Endothelial cell (in vitro differentiated cells): ENCODE data around the gene GUCY1A1. TPM values are rescaled to one million over a fixed set of nuclear protein-coding genes. Genes with fewer than 3 reads are reported as not detected.

Source experiments
- DNase-seq: peaks from one replicate; pipeline ENCODE4 v3.0.0; 2021; ENCODE audit warnings: low spot score
- H3K27ac Mint-ChIP-seq: one replicate; pipeline ENCODE4 v1.8.0; 2021; ENCODE audit warnings: mixed read lengths, inconsistent platforms; ENCODE audit not compliant: unreplicated experiment
- H3K27me3 Mint-ChIP-seq: one replicate; pipeline ENCODE4 v1.8.0; 2021; ENCODE audit warnings: mild to moderate bottlenecking, moderate library complexity, mixed read lengths, inconsistent platforms; ENCODE audit not compliant: unreplicated experiment
- H3K36me3 Mint-ChIP-seq: one replicate; pipeline ENCODE4 v1.8.0; 2021; ENCODE audit warnings: mild to moderate bottlenecking, low read depth, mixed read lengths, inconsistent platforms; ENCODE audit not compliant: unreplicated experiment
- H3K4me1 Mint-ChIP-seq: one replicate; pipeline ENCODE4 v1.8.0; 2021; ENCODE audit warnings: mild to moderate bottlenecking, mixed read lengths, inconsistent platforms; ENCODE audit not compliant: unreplicated experiment
- H3K4me3 Mint-ChIP-seq: one replicate; pipeline ENCODE4 v1.8.0; 2021; ENCODE audit warnings: mild to moderate bottlenecking, mixed read lengths, inconsistent platforms; ENCODE audit not compliant: unreplicated experiment
- H3K9me3 Mint-ChIP-seq: one replicate; pipeline ENCODE4 v1.8.0; 2021; ENCODE audit warnings: mixed read lengths, inconsistent platforms; ENCODE audit not compliant: unreplicated experiment
- total RNA-seq: library from RNA; stranded (reverse); fragmentation: NEBNext Ultra II Directional; extraction: Animal tissue kit (Norgen Biotek cat#: 25700); gene quantifications from one replicate; pipeline ENCODE4 v1.2.1, GENCODE V29; 2021; ENCODE audit not compliant: unreplicated experiment
- TF ChIP-seq, protein P1 (sequence below): fragments of 200-600 bp; sonication (generic); IDR thresholded peaks from one replicate; pipeline ENCODE4 v1.5.0; 2021; ENCODE audit warnings: antibody characterized with exemption; ENCODE audit not compliant: unreplicated experiment

GUCY1A1 gene
- total RNA-seq, 1 donor from 2014 or later = not detected

DNA sequence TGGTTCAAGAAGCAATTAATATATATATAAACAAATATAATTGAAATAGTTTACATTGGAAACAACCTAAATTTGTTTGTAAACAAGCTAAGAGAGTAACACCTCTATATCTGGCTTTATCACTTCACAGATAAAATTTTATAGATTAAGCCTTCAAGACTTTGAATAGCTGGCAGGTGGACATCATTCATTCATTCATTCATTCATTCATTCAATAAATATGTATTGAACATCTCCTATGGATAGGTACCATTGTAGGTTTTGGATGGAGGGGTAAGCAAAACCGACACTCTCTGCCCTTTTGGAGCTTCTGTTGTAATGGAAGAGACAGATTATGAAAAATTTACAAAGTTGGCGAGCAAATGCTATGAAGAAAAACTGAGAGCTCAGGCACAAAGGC lies 35.2 kb downstream of the GUCY1A1 start:
- Mint-ChIP-seq H3K27ac (no peak overlapping the region), H3K4me3 (no peak overlapping the region), H3K36me3 (no peaks in the 10 kb centered on the region), H3K4me1 (peaks cover 3% of the 10 kb centered on the region), H3K9me3 (no peaks in the 10 kb centered on the region), H3K27me3 (no peaks in the 10 kb centered on the region)
- TF ChIP-seq, protein P1, sequence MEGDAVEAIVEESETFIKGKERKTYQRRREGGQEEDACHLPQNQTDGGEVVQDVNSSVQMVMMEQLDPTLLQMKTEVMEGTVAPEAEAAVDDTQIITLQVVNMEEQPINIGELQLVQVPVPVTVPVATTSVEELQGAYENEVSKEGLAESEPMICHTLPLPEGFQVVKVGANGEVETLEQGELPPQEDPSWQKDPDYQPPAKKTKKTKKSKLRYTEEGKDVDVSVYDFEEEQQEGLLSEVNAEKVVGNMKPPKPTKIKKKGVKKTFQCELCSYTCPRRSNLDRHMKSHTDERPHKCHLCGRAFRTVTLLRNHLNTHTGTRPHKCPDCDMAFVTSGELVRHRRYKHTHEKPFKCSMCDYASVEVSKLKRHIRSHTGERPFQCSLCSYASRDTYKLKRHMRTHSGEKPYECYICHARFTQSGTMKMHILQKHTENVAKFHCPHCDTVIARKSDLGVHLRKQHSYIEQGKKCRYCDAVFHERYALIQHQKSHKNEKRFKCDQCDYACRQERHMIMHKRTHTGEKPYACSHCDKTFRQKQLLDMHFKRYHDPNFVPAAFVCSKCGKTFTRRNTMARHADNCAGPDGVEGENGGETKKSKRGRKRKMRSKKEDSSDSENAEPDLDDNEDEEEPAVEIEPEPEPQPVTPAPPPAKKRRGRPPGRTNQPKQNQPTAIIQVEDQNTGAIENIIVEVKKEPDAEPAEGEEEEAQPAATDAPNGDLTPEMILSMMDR = no peak
- DNase-seq = no peak

DNA sequence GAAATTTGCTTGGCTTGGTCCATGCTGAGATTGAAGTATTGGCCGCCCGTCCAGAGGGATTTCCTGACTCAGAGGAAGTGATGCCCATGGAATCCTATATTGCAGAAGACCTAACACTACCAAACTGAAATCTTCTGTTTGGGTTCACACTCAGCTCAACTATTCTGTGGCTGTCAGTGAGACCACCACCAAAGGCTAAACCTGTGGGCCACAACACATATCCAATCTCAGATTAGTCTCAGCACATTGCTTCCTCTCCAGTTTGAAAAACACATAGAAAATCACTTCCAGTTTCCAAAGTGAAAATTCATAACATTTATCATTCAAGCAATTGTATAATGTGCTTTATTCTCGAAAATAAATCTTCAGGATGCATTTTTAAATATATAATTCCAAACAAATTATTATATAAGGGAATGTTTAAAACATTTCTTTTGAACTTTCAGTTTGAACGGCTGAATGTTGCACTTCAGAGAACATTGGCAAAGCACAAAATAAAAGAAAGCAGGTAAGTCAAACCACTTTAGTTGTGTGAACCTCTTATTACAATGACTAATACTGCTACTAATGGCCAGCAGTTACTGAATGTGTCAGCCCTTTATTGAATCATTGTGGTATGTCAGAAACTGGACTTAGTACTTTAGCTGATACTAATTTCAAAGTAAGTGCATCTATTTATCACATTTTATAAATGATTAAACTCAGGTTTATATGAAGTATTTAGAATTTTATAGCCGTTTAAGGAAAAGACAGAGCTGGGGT lies 37.0 kb downstream of the GUCY1A1 start:
- TF ChIP-seq, protein P1 = no peak
- H3K9me3 Mint-ChIP-seq = no peaks in the 10 kb centered on the region
- H3K4me3 Mint-ChIP-seq = no peak overlapping the region
- DNase-seq = no peak
- H3K36me3 Mint-ChIP-seq = no peaks in the 10 kb centered on the region
- no peaks in the 10 kb centered on the region for H3K27me3 Mint-ChIP-seq
- no peak overlapping the region for H3K27ac Mint-ChIP-seq
- peaks cover 3% of the 10 kb centered on the region for H3K4me1 Mint-ChIP-seq

DNA sequence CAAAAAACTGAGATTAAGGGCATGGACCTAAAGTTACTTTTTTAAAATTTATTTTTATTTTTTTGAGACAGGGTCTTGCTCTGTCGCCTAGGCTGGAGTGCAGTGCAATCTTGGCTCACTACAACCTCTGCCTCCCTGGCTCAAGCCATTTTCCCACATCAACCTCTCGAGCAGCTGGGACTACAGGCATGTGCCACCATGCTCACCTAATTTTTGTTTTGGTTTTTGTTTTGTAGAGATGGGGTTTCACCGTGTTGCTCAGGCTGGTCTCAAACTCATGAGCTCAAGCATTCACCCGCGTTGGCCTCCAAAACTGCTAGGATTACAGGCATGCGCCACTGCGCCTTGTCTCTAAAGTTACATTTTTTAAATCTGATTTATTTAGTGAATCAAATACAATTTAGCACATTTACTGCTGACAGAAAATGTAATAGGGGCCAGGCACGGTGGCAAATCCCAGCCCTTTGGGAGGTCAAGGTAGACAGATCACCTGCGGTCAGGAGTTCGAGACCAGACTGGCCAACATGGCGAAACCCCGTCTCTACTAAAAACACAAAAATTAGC lies 38.3 kb downstream of the GUCY1A1 start:
- H3K27ac Mint-ChIP-seq = no peak overlapping the region
- TF ChIP-seq, protein P1 = no peak
- H3K4me1 Mint-ChIP-seq = peaks cover 3% of the 10 kb centered on the region
- no peaks in the 10 kb centered on the region for H3K27me3 Mint-ChIP-seq
- no peak for DNase-seq
- H3K9me3 Mint-ChIP-seq = no peaks in the 10 kb centered on the region
- no peak overlapping the region for H3K4me3 Mint-ChIP-seq
- H3K36me3 Mint-ChIP-seq = no peaks in the 10 kb centered on the region

DNA sequence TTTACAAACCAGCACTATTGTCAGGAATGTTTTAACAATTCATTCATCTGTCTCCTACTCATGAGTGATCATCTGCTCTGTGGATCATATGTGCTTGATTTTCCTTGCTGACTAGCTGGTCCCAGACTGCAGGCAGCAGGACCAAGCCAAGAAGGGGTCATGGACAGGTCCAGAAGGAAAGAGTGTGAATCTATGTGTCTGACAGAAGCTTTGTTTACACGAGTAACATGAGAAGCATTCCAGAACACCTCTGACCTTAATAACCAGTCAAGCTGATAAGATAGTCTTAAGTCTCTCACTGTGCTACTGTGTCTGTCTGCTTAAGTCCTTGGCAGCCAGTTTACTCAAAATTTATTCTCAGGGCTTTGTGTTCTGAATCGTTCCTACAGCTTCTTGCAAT lies 39.0 kb downstream of the GUCY1A1 start:
- no peak for DNase-seq
- no peaks in the 10 kb centered on the region for H3K9me3 Mint-ChIP-seq
- TF ChIP-seq, protein P1 = no peak
- no peak overlapping the region for H3K27ac Mint-ChIP-seq
- no peaks in the 10 kb centered on the region for H3K36me3 Mint-ChIP-seq
- peaks cover 3% of the 10 kb centered on the region for H3K4me1 Mint-ChIP-seq
- no peak overlapping the region for H3K4me3 Mint-ChIP-seq
- H3K27me3 Mint-ChIP-seq = no peaks in the 10 kb centered on the region

DNA sequence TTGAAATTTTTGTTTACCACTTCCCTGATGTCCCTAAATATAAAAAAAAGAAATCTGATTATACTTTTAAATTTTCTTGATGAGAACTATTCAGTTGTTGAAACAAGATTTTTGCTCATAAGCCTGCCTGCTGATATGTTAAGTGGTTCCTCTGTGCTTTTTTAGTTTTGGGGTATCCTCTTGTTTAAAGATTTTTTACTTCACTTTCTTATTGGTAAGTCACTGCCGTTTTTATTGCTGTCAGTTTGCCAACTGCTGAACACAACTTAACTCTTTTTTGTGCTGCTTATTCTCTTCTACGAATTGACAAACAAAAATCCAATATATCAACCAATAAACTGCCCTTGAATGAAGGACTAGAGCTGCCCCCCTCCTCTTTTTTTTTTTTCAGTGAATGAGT lies 39.5 kb downstream of the GUCY1A1 start:
- TF ChIP-seq, protein P1 = no peak
- H3K27me3 Mint-ChIP-seq = no peaks in the 10 kb centered on the region
- no peak overlapping the region for H3K4me3 Mint-ChIP-seq
- H3K4me1 Mint-ChIP-seq = peaks cover 3% of the 10 kb centered on the region
- H3K36me3 Mint-ChIP-seq = no peaks in the 10 kb centered on the region
- no peak for DNase-seq
- no peaks in the 10 kb centered on the region for H3K9me3 Mint-ChIP-seq
- H3K27ac Mint-ChIP-seq = no peak overlapping the region
